B cell (primary cell): ENCODE results near the gene FLVCR1. TPM values are rescaled to one million over a fixed set of nuclear protein-coding genes. Genes with fewer than 3 reads are reported as not detected.

Experiments used
- ATAC-seq: fragments of 200-7000 bp; cut with Tn5 transposase; one replicate; pipeline ENCODE4 v1.10.0; 2021; ENCODE audit warnings: low read depth, mild to moderate bottlenecking, moderate number of reproducible peaks, moderate library complexity
- CTCF ChIA-PET: fragments of 350-600 bp; sonication (Branson Sonifier 250); formaldehyde crosslinking; loops from one replicate; lab custom pipeline; 2021; ENCODE audit warnings: antibody characterized with exemption, inconsistent platforms; lab: Charles Lee
- POLR2A ChIA-PET: fragments of 350-600 bp; sonication (Branson Sonifier 250); formaldehyde crosslinking; loops from one replicate; lab custom pipeline; 2021; ENCODE audit warnings: antibody characterized with exemption; lab: Charles Lee
- DNase-seq: peaks from one replicate; pipeline ENCODE4 v3.0.0; 2013
- H2AFZ ChIP-seq: 2 replicates; pipeline ENCODE4 v1.6.1; 2012; ENCODE audit warnings: mild to moderate bottlenecking, low read depth, low read length; ENCODE audit not compliant: insufficient read depth, poor library complexity, severe bottlenecking
- H3K27ac ChIP-seq, 2 donors: 1 replicate in 1 of 2; 2 replicates in 1 of 2; pipeline ENCODE4 v1.5.1; 2012 to 2013; ENCODE audit warnings: low read length in 2 of 2, mild to moderate bottlenecking in 2 of 2, moderate library complexity in 1 of 2
- H3K27me3 ChIP-seq, 4 experiments: fragments of 200-600 bp in 1 of 4; sonication (generic) in 1 of 4; replicated peaks in 1 of 4; 1 replicate in 2 of 4; 2 replicates in 2 of 4; pipeline versions ENCODE4 v1.6.1 to v1.7.0; 2013 to 2016; ENCODE audit warnings: low read length in 3 of 4, mild to moderate bottlenecking in 2 of 4, mixed read lengths in 1 of 4, moderate library complexity in 1 of 4; ENCODE audit not compliant: insufficient read depth in 4 of 4, control insufficient read depth in 3 of 4; ENCODE audit errors: control extremely low read depth in 1 of 4
- H3K36me3 ChIP-seq, 2 experiments: replicated peaks in 1 of 2; 1 replicate in 1 of 2; 2 replicates in 1 of 2; pipeline versions ENCODE4 v1.6.1 to v1.7.1; 2013; ENCODE audit warnings: low read length in 1 of 2; ENCODE audit not compliant: insufficient read depth in 2 of 2, control insufficient read depth in 1 of 2; ENCODE audit errors: control extremely low read depth in 1 of 2, extremely low read depth in 1 of 2
- H3K4me1 ChIP-seq, 2 donors: fragments of 200-600 bp in 1 of 2; sonication (generic) in 1 of 2; 1 replicate in 1 of 2; 2 replicates in 1 of 2; pipeline versions ENCODE4 v1.5.1 to v1.6.1; 2013 to 2017; ENCODE audit warnings: low read length in 2 of 2; ENCODE audit not compliant: control insufficient read depth in 2 of 2, insufficient read depth in 2 of 2
- H3K4me2 ChIP-seq: replicated peaks from 2 replicates; pipeline ENCODE3; 2012; ENCODE audit warnings: mild to moderate bottlenecking, low read depth, low read length; ENCODE audit not compliant: poor library complexity, severe bottlenecking
- H3K4me3 ChIP-seq, 5 experiments: fragments of 200-600 bp in 1 of 5; sonication (generic) in 1 of 5; 1 replicate in 3 of 5; 2 replicates in 2 of 5; pipeline versions ENCODE4 v1.5.1 to v1.7.0; 2011 to 2016; ENCODE audit warnings: low read length in 4 of 5, mild to moderate bottlenecking in 4 of 5, low read depth in 2 of 5, control low read depth in 1 of 5, moderate library complexity in 1 of 5; ENCODE audit not compliant: insufficient read depth in 1 of 5; ENCODE audit errors: control extremely low read depth in 1 of 5, extremely low read depth in 1 of 5
- H3K79me2 ChIP-seq: fragments of 200-600 bp; sonication (generic); one replicate; pipeline ENCODE4 v1.6.0; 2016; ENCODE audit warnings: low read length; ENCODE audit not compliant: control insufficient read depth, insufficient read depth
- H3K9ac ChIP-seq: fragments of 200-600 bp; sonication (generic); 2 replicates; pipeline ENCODE4 v1.6.1; 2017; ENCODE audit warnings: mild to moderate bottlenecking, low read length, moderate library complexity
- H3K9me3 ChIP-seq, 3 donors: one replicate each; pipeline versions ENCODE4 v1.6.1 to v1.7.1; 2013; ENCODE audit warnings: low read length in 2 of 3; ENCODE audit not compliant: control insufficient read depth in 2 of 3, insufficient read depth in 1 of 3; ENCODE audit errors: control extremely low read depth in 1 of 3
- H4K20me1 ChIP-seq: 2 replicates; pipeline ENCODE4 v1.6.0; 2012; ENCODE audit warnings: mild to moderate bottlenecking, low read length; ENCODE audit not compliant: insufficient read depth, control insufficient read depth, poor library complexity, severe bottlenecking
- H3K27ac Mint-ChIP-seq: one replicate; pipeline ENCODE4 v1.8.0; 2021; ENCODE audit warnings: mixed read lengths
- H3K27me3 Mint-ChIP-seq: one replicate; pipeline ENCODE4 v1.8.0; 2021; ENCODE audit warnings: mixed read lengths
- H3K4me1 Mint-ChIP-seq: one replicate; pipeline ENCODE4 v1.8.0; 2021; ENCODE audit warnings: mixed read lengths
- H3K4me3 Mint-ChIP-seq: one replicate; pipeline ENCODE4 v1.8.0; 2021; ENCODE audit warnings: mixed read lengths
- H3K9me3 Mint-ChIP-seq: one replicate; pipeline ENCODE4 v1.8.0; 2022; ENCODE audit warnings: mixed read lengths; ENCODE audit not compliant: insufficient read depth
- EZH2 ChIP-seq: IDR thresholded peaks from 2 replicates; pipeline ENCODE4 v1.6.1; 2012; ENCODE audit warnings: borderline replicate concordance, low read depth, mild to moderate bottlenecking, moderate library complexity, low read length; ENCODE audit not compliant: insufficient read depth, poor library complexity, severe bottlenecking
- WGBS: methylation state at CpG from one replicate; pipeline ENCODE4 v1.1.5; 2013; ENCODE audit warnings: missing lambda C conversion rate; ENCODE audit not compliant: insufficient coverage; 5-methylcytosine and 5-hydroxymethylcytosine counted together
- intact Hi-C: fragments of 100-400 bp; cut with micrococcal nuclease; formaldehyde crosslinking; loops from one replicate; pipeline ENCODE4 v1.10.0; 2022
- polyA plus RNA-seq: library from polyadenylated mRNA; depleted of rRNA; stranded (reverse); fragments of >200 nt; gene quantifications from 2 replicates; pipeline ENCODE4 v1.2.3, GENCODE V29; 2012
- small RNA-seq: library from RNA; depleted of rRNA; stranded (forward); fragments of <200 nt; gene quantifications from one replicate; pipeline ENCODE3, GENCODE V24; 2012; ENCODE audit warnings: low replicate concordance, low read depth; ENCODE audit not compliant: insufficient read length
- total RNA-seq, 2 donors: library from RNA; stranded (reverse); fragments of 120-200 nt in 1 of 2; gene quantifications; 1 replicate in 1 of 2; 2 replicates in 1 of 2; pipeline versions ENCODE4 v1.2.3 to v1.2.4, GENCODE V29; 2013 to 2022
- TF ChIP-seq, protein P1 (sequence below): fragments of 200-600 bp; IDR thresholded peaks from one replicate; pipeline ENCODE4 v1.8.0; 2022; ENCODE audit warnings: antibody characterized with exemption, mild to moderate bottlenecking

FLVCR1 gene
- total and polyA plus RNA-seq, 2 donors (not counting 1 experiment from before 2014, with no cell fraction given) = 3.9 to 19.2 TPM

DNA sequence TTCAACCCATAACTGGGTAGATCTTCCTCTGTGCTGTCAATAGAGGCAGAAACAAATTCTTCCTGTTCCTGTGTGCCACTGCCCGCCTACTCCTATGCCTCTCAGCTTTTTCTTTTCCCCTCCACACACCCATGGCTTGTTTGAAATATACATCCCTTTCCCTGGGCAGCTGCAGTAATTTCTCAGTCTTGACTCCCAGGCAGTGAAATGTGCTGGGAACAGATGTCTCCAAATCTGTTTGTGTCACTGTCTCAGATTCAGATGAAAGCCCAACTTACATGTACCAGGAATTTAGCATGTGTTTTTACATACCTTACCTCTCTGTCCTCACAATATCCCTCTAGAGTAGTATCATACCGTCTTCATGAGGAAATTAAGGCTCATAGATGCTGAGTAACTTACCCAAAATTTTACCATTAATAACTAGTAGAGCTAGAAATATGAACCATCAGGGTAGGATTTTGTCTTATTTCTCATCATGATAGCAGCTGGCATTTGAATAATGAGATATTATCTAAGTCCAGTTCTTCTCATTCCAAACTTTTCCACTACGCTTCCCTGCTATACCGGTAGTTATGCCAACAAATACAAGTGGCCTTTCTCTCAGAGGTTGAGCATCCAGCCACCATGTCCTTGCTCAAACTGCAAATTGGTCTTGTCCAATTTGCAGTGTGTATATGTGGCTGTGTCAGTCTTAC is 87.5 kb downstream of the FLVCR1 start:
- H3K36me3 ChIP-seq = no peaks in the 10 kb centered on the region
- H2AFZ ChIP-seq = no peak overlapping the region
- H3K27me3 Mint-ChIP-seq = peaks cover 4% of the 10 kb centered on the region
- 100% methylated on average over 1 of the region's 4 CpGs for WGBS
- peaks cover 0 to 10% (median under 1%) of the 10 kb centered on the region in 4 experiments for H3K27me3 ChIP-seq
- H3K9ac ChIP-seq = no peak overlapping the region
- peaks cover 41% of the 10 kb centered on the region for H3K4me1 Mint-ChIP-seq
- ChIA-PET POLR2A (no interaction called here), CTCF (no interaction called here)
- H3K4me3 ChIP-seq = no peak overlapping the region
- H3K4me2 ChIP-seq = no peak overlapping the region
- ATAC-seq = no peak
- peaks cover 0 to 1% (median 0%) of the 10 kb centered on the region in 3 donors for H3K9me3 ChIP-seq
- intact Hi-C loops = no loop called here
- no peak for DNase-seq
- peak overlapping the region in 1 of 2 donors; percentile 15 for H3K27ac ChIP-seq
- H3K4me3 Mint-ChIP-seq = no peak overlapping the region
- H3K9me3 Mint-ChIP-seq = no peaks in the 10 kb centered on the region
- TF ChIP-seq, protein P1, sequence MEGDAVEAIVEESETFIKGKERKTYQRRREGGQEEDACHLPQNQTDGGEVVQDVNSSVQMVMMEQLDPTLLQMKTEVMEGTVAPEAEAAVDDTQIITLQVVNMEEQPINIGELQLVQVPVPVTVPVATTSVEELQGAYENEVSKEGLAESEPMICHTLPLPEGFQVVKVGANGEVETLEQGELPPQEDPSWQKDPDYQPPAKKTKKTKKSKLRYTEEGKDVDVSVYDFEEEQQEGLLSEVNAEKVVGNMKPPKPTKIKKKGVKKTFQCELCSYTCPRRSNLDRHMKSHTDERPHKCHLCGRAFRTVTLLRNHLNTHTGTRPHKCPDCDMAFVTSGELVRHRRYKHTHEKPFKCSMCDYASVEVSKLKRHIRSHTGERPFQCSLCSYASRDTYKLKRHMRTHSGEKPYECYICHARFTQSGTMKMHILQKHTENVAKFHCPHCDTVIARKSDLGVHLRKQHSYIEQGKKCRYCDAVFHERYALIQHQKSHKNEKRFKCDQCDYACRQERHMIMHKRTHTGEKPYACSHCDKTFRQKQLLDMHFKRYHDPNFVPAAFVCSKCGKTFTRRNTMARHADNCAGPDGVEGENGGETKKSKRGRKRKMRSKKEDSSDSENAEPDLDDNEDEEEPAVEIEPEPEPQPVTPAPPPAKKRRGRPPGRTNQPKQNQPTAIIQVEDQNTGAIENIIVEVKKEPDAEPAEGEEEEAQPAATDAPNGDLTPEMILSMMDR = no peak
- TF ChIP-seq EZH2 = no peak
- no peaks in the 10 kb centered on the region for H3K79me2 ChIP-seq
- peak overlapping the region; percentile 46 for H3K27ac Mint-ChIP-seq
- no peaks in the 10 kb centered on the region for H4K20me1 ChIP-seq
- H3K4me1 ChIP-seq = peaks cover 33 to 50% of the 10 kb centered on the region in 2 donors

DNA sequence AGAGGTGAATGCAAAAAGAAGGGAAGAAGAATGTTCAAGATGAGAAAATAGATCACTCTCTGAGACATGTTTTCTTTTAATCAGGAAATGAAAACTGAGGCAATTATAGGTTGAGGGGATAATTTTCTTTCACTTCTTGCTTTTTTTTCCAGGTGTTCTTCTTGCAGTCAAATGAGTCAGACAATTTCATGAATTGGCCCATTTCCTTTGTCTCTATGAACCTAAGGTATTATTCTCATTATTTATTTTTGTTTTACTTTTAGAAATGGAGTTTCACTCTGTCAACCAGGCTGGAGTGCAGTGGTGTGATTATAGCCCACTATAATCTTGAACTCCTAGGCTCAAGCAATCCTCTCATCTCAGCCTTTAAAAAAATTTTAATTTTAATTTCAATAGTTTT is 88.8 kb downstream of the FLVCR1 start:
- Histone ChIP-seq H3K9ac (no peak overlapping the region), H3K4me1 (peaks cover 40 to 61% of the 10 kb centered on the region in 2 donors), H3K4me3 (no peak overlapping the region), H3K9me3 (peaks cover 0 to 1% (median 0%) of the 10 kb centered on the region in 3 donors), H3K36me3 (no peaks in the 10 kb centered on the region), H2AFZ (no peak overlapping the region), H4K20me1 (no peaks in the 10 kb centered on the region), H3K4me2 (peak overlapping the region; percentile 32), H3K79me2 (no peaks in the 10 kb centered on the region), H3K27me3 (peaks cover 0 to 22% (median 5%) of the 10 kb centered on the region in 4 experiments), H3K27ac (no peak overlapping the region)
- ATAC-seq (no peak), DNase-seq (no peak)
- H3K9me3 Mint-ChIP-seq = no peaks in the 10 kb centered on the region
- H3K27me3 Mint-ChIP-seq = peaks cover 5% of the 10 kb centered on the region
- peaks cover 43% of the 10 kb centered on the region for H3K4me1 Mint-ChIP-seq
- no peak for TF ChIP-seq EZH2
- TF ChIP-seq, protein P1 = no peak
- H3K4me3 Mint-ChIP-seq = peak overlapping the region; percentile 30
- intact Hi-C loops = no loop called here
- H3K27ac Mint-ChIP-seq = no peak overlapping the region
- CTCF ChIA-PET = no interaction called here
- POLR2A ChIA-PET = no interaction called here

Small RNA genes lying within 50 kb of the gene (small RNA-seq; reads per million reads assigned to genes)
- gene AC104333.1 (not detected), gene AC104333.2 (not detected)

Other genes with a start within 250 kb of the FLVCR1 start
- gene ATF3, start 249.5 kb upstream of the FLVCR1 start, total RNA-seq = 2.7 and 4.5 TPM in 2 replicates
- 42.3 and 90.0 TPM in 2 replicates for gene ATF3, start 249.5 kb upstream of the FLVCR1 start, polyA plus RNA-seq
- gene BATF3, start 158.4 kb upstream of the FLVCR1 start, total RNA-seq = 0.78 and 1.9 TPM in 2 replicates
- 0.36 and 0.79 TPM in 2 replicates for gene BATF3, start 158.4 kb upstream of the FLVCR1 start, polyA plus RNA-seq
- 45.9 and 50.6 TPM in 2 replicates for gene NSL1, start 66.5 kb upstream of the FLVCR1 start, total RNA-seq
- gene NSL1, start 66.5 kb upstream of the FLVCR1 start, polyA plus RNA-seq = 20.3 and 20.5 TPM in 2 replicates
- gene TATDN3, start 66.4 kb upstream of the FLVCR1 start, total RNA-seq = 28.6 and 30.7 TPM in 2 replicates
- gene TATDN3, start 66.4 kb upstream of the FLVCR1 start, polyA plus RNA-seq = 17.6 and 19.8 TPM in 2 replicates
- 0.64 TPM in 1 of 2 replicates, not detected in the other for gene SPATA45, start 10.6 kb upstream of the FLVCR1 start, total RNA-seq
- gene SPATA45, start 10.6 kb upstream of the FLVCR1 start, polyA plus RNA-seq = not detected in 2 replicates
- gene VASH2, start 92.3 kb downstream of the FLVCR1 start, total RNA-seq = not detected in 2 replicates
- 0.06 and 0.09 TPM in 2 replicates for gene VASH2, start 92.3 kb downstream of the FLVCR1 start, polyA plus RNA-seq
- gene ANGEL2, start 157.6 kb downstream of the FLVCR1 start, total RNA-seq = 86.0 and 94.2 TPM in 2 replicates
- gene ANGEL2, start 157.6 kb downstream of the FLVCR1 start, polyA plus RNA-seq = 25.2 and 45.8 TPM in 2 replicates
- 19.0 and 19.8 TPM in 2 replicates for gene RPS6KC1, start 193.0 kb downstream of the FLVCR1 start, total RNA-seq
- gene RPS6KC1, start 193.0 kb downstream of the FLVCR1 start, polyA plus RNA-seq = 2.4 and 2.6 TPM in 2 replicates